M059J (cell line): Measurements from ENCODE around the gene ECHS1. TPM values are rescaled to one million over a fixed set of nuclear protein-coding genes. Genes with fewer than 3 reads are reported as not detected.
"Not testable (repeated sequence)": the region's sequence is repeated elsewhere in the genome, so short reads cannot be mapped to it uniquely, and the experiment has no call there.

ENCODE experiments used
- DNase-seq: peaks from one replicate; pipeline ENCODE4 v3.0.0-alpha.2; 2012; ENCODE audit warnings: low read depth
- total RNA-seq: library from RNA; depleted of rRNA; stranded (reverse); fragments of >200 nt; shearing (Covaris generic); gene quantifications from 2 replicates; pipeline ENCODE4 v1.2.3, GENCODE V29; 2014; rRNA removed

ECHS1 gene
- 108 and 121 TPM in 2 replicates for total RNA-seq

- DNase-seq = peak; percentile 90
Observed at GRCh38 chr10:133373174-133374090, at the start of gene ECHS1. Gene ECHS1, minus strand, starts transcription at chr10:133373354. Its CDS starts 21 bp downstream, at chr10:133373333.

DNA sequence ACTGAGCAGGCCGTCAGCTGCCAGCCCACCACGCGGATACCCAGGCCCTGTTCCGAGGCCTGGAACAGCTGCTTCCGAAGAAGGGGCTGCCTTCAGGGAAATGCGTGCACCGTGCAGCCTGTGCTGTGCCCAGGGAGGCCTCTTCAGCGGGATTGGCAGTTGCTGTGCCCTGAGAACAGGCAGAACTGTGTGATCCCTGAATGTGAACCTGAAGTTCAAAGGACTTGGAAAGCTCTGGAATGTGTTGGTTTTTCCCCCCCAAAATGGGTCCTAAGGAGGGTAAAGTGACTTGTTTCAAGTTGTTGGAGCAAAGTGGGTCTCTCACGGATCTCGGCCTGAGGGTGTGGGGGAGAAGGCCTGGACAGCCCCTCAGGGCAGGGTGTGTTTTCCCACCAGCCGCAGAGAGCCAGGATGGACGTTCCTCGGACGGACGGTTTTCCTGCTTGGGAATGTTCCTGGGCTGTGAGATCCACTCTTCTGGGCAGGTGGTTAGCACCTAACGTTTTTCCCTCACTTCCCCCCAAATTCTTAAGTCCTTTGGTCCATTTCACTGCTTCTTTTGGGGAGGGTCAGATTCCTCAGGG, 49.2 kb upstream of the ECHS1 start:
- no peak for DNase-seq

DNA sequence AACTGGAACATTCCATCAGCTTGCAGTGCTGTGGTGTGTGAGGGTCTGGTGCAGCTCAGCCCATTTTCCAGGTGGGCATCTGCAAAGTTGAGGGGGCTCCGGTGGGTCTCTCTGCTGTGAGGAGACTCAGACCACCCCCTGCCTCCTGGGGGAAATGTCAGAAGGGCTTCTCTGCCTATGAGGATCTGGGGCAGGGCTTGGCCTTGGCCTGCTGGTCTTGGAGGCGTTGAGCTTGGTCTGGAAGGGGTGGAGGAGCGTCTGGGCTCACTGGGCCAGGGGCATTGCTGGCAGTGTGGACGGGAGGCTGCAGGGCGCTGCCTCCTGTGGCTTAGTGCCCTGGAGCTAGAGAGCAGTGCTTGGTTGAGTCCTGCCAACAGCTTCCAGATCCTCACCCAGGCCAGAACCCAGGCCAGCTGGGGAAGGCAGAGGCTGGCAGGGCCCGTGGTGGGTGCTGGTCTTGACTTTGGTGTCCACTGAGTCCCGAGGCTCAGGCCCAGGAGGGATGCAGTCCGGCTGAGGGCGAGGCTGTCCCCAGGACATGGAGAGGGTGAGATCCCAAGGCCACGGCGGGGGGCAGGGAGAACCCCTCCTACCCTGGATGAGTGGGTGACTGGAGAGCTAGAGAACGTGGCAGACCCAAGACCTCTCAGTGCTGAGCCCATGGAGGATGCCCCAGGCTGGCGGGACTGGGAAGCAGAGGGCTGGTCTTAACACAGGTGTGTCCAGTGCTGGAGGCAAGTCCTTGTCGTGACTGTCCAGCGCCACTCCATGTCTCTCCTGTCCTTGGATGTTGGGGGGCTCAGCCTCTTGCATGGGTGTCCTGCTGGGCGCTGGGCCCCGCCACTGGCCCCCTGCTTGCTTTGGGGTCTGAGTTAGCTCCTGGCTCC, 48.4 kb upstream of the ECHS1 start:
- DNase-seq = no peak

GRCh38 chr10:133420579-133420978, 47.4 kb upstream of the ECHS1 start:
- DNase-seq = no peak

DNA sequence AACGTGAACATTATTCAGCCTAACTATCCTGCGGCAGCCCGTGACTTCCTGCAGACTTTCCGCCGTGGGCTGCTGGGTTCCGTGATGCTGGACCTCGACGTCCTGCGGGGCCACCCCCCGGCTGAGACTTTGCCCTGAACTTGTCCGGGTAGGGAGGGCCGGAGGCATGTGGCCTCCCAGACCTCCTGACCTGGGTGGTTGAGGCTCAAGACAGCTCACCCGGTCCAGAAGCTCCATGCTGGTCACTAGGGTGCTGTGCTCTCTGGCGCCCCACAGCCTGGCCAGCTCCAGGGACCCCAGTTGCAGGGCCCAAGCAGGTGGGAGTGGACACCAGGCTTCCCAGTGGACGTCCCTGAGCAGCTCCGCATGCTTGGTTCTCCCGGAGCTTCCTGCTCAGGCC, 46.9 kb upstream of the ECHS1 start:
- no peak for DNase-seq

- DNase-seq = no peak
Observed at GRCh38 chr10:133419211-133419950, 46.2 kb upstream of the ECHS1 start.

GRCh38 chr10:133418289-133418993, 45.3 kb upstream of the ECHS1 start:
- DNase-seq = no peak

- no peak for DNase-seq
Observed at GRCh38 chr10:133415752-133416151, 42.6 kb upstream of the ECHS1 start.

DNA sequence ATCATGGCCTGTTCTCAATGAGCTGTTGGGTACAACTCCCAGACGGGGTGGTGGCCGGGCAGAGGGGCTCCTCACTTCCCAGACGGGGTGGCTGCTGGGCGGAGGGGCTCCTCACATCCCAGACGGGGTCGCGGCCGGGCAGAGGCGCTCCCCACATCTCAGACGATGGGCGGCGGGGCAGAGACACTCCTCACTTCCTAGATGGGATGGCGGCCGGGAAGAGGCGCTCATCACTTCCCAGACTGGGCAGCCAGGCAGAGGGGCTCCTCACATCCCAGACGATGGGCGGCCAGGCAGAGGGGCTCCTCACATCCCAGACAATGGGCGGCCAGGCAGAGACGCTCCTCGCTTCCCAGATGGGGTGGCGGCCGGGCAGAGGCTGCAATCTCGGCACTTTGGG, 41.2 kb upstream of the ECHS1 start:
- DNase-seq = not testable (repeated sequence)

DNA sequence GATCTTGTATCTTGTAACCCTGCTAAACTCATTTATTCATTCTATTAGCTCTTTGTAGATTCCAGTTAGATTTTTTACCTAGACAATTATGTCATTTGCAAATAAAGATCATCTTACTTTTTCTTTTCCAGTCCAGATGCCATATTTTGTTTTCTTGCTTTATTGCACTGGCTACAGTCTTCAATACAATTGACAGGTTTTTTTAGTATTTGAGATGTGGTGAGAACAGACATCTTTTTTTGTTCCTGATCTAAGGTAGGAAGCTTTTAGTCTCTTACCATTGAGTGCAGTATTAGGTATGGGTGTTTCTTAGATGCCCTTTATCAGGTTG, 39.2 kb upstream of the ECHS1 start:
- DNase-seq = no peak

- DNase-seq = no peak
Observed at GRCh38 chr10:133411523-133412380, 38.6 kb upstream of the ECHS1 start.

DNA sequence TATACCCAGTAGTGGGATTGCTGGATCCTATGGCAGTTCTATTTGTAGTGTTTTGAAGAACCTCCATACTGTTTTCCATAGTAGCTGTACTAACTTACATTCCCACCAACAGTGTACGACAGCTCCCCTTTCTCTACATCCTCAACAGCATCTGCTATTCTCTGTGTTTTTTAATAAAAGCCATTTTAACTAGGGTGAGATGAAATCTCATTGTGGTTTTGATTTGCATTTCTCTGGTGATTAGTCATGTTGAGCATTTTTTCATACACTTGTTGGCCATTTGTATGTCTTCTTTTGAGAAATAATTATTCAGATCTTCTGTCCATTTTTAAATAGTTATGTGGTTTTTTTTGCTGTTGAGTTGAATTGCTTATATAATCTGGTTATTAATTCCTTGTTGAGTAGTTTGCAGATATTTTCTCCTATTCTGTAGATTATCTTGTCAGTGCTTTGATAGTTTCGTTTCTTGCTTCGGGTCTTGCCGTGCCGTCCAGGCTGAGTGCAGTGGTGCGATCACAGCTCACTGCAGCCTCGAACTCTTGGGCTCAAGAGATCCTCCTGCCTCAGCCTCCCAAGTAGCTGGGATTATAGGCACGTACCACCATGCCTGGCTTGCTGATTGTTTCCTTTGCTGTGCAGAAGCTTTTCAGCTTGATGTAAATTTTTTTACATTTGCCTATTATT, 32.8 kb upstream of the ECHS1 start:
- DNase-seq = peak; percentile 61

DNA sequence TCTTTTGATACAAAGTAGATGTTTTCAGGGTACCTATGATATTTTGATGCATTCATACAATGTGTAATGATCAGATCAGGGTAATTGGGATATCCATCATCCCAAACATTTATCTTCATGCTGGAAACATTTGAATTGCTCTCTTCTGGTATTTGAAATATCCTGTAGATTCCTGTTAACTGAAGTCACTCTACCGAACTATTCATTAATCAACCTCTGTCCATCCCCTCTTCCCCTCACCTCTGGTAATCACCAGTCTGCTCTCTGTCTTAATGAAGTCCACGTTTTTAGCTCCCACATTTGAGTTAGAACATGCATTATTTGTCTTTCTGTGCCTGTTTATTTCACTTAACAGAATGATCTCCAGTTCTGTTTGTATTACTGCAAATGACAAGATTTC, 32.1 kb upstream of the ECHS1 start:
- no peak for DNase-seq

GRCh38 chr10:133403784-133404183, 30.6 kb upstream of the ECHS1 start:
- no peak for DNase-seq

GRCh38 chr10:133403359-133403758, 30.2 kb upstream of the ECHS1 start:
- DNase-seq = no peak

- DNase-seq = no peak
Observed at GRCh38 chr10:133401981-133402725, 29.0 kb upstream of the ECHS1 start.

DNA sequence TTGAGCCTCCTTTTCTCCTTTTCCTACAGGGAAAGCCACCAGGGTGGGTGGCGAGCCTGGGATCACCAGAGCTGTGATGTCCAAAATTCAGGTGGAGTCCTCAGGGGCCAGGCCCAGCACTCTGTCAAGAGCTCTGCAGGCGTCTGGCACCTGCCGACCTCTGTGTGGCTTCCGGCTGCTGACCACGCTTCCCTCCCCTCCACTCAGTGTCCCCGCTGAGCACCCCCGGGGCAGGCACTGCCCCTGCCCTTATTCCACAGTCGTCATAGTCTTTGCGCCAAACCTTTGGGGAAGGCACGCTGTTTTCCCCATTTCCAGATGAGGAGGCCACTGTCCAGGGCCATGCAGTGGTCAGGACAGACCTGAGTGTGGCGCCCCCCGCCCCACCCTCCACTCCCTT, 28.3 kb upstream of the ECHS1 start:
- no peak for DNase-seq

- no peak for DNase-seq
Observed at GRCh38 chr10:133400624-133401424, 27.7 kb upstream of the ECHS1 start.
